Activated naive CD4-positive, alpha-beta T cell treated with anti-CD3 and anti-CD28 coated beads, Interleukin-2, amount 50 U/mL, for 72 hours (primary cell): Measurements from ENCODE around the gene PRR19. TPM values are rescaled to one million over a fixed set of nuclear protein-coding genes. Genes with fewer than 3 reads are reported as not detected.

Experiments
- ATAC-seq, 2 donors: fragments of 150-1000 bp; cut with Tn5 transposase; 2 replicates each; pipeline ENCODE4 v1.10.0; 2021; ENCODE audit warnings: mild to moderate bottlenecking in 2 of 2, moderate library complexity in 2 of 2
- DNase-seq, 2 donors: peaks; one replicate each; pipeline ENCODE4 v3.0.0; 2021 to 2022; ENCODE audit warnings: low spot score in 2 of 2
- H3K27ac Mint-ChIP-seq, 2 donors: one replicate each; pipeline ENCODE4 v1.8.0; 2022; ENCODE audit warnings: mild to moderate bottlenecking in 2 of 2, mixed read lengths in 2 of 2
- H3K36me3 Mint-ChIP-seq, 2 donors: one replicate each; pipeline ENCODE4 v1.8.0; 2022; ENCODE audit warnings: mixed read lengths in 2 of 2
- H3K9me3 Mint-ChIP-seq, 2 donors: one replicate each; pipeline ENCODE4 v1.8.0; 2022; ENCODE audit warnings: mixed read lengths in 2 of 2
- total RNA-seq, 2 donors: library from RNA; stranded (reverse); gene quantifications; one replicate each; pipeline ENCODE4 v1.2.3, GENCODE V29; 2022

Gene PRR19
- total RNA-seq, 2 donors from 2014 or later = 0.93 to 1.6 TPM

DNA sequence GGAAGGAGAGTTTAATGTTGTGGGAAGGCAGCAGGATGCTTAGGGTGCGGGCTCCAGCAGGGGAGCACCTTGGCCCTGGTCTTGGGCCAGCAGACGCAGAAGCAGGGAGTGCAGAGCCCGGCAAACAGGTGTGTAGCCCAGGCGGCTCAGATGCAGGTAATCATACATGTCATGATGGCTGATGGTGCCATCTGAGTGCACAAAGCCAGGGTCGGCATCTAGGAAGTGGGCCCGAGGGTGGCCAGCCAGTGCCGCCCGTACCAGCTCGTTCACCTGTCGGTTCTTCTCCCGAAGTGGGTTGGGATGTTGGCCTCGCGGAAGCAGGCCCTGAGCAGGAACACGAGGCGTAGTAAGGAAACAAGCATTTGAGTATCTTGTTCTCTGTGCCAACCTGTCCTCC is 4.9 kb upstream of the PRR19 start:
- Mint-ChIP-seq H3K36me3 (peaks cover 5% of the 10 kb centered on the region in 2 donors), H3K9me3 (no peaks in the 10 kb centered on the region), H3K27ac (peak overlapping the region; percentile 26 to 94)
- ATAC-seq (no peak), DNase-seq (no peak)

DNA sequence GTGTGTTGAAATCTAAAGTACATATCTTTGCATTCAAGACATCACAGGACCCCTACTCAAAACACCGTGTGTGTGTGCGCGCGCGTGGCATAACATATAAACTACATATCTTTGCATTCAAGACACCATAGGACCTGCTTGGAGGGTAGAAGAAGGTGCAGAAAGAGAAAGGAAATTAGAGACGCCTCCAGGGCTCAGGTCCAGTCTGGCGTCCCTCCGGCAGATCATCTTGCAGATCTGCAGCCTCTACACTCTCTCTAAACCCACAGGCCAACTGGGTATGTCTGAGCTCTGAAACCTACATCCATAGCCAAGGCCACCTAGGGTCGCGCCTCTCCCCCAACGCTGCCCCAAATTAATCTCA is 1.2 kb downstream of the PRR19 start:
- DNase-seq = no peak
- Mint-ChIP-seq H3K27ac (peak overlapping the region; percentile 37 to 90), H3K36me3 (peaks cover 0 to 8% of the 10 kb centered on the region in 2 donors), H3K9me3 (no peaks in the 10 kb centered on the region)
- ATAC-seq = no peak

DNA sequence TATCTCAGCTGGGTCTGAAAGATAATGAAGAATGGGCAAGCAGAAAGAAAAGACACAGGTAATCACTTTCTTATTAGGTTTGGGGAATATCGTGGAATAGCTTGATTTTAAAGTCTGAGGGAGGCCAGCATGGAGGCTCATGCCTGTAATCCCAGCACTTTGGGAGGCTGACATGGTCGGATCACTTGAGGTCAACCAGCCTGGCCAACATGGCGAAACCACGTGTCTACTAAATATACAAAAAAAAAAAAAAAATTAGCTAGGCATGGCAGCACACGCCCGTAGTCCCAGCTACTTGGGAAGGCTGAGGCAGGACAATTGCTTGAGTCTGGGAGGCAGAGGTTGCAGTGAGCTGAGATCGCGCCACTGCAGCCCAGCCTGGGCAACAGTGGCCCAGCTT is 1.9 kb downstream of the PRR19 start:
- DNase-seq (no peak), ATAC-seq (no peak)
- peaks cover 0 to 8% of the 10 kb centered on the region in 2 donors for H3K36me3 Mint-ChIP-seq
- H3K27ac Mint-ChIP-seq = peak overlapping the region; percentile 50 to 90
- no peaks in the 10 kb centered on the region for H3K9me3 Mint-ChIP-seq

DNA sequence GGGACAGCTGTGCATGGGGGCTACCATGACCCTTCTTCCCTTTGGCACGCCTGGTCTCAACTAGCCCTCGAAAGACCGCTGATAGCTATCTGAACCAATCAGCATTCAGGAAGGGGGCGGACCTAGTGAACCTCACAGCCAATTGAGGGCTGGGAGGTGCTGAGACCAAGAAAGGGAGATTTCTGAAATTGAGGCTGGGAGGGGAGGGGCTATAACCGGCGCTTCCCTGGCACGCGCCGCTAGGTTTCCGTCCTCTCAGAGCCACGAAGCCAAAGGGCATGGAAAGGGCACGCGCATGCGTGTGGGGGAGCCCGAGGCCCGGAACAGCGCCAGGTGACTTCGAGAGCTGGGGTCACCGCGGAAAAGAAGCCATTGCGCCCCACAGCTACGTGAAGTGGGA is 4.7 kb downstream of the PRR19 start:
- ATAC-seq = no peak
- H3K27ac Mint-ChIP-seq = no peak overlapping the region
- H3K9me3 Mint-ChIP-seq = no peaks in the 10 kb centered on the region
- H3K36me3 Mint-ChIP-seq = peaks cover 0 to 7% of the 10 kb centered on the region in 2 donors
- no peak for DNase-seq

DNA sequence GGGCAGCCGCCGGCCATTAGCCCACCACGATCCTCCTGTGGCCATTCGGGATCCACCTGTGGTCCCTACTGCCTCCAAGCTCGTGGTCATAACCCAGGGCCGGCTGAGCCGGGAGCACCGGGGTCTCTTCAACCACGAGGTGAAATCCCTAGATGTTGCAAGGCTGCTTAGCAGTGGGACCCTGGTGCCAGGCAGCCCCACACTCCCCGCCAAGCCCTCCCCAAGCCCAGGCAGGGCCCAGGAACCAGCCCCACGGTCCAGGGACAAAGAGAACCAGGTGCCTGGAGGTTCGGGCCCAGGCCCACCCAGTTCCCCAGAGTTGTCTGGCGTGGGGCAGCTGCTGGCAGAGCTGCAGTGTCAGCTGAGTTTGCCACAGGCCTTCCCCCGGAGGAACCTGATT is 7.8 kb downstream of the PRR19 start:
- H3K27ac Mint-ChIP-seq = no peak overlapping the region
- H3K9me3 Mint-ChIP-seq = no peaks in the 10 kb centered on the region
- DNase-seq (no peak), ATAC-seq (no peak)
- H3K36me3 Mint-ChIP-seq = no peaks in the 10 kb centered on the region

DNA sequence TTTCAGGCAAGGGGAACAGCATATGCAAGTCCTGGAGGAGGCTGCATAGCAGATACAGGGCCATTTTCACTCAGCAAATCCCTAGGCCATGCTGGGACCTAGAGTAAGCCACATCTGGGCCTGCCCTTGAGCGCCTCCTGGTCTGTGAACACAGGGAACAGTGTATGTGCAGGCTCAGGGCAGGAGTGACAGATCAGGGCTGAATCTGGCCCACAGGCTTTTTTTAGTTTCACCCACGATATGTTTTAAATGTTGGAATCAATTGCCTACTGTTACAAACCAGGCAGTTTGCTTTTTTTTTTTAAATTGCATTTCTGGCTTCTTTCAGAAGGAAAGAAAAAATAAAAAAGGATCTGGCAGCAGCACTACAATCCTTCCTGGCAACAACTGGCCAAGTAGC is 9.7 kb downstream of the PRR19 start:
- no peak for DNase-seq
- no peak overlapping the region for H3K27ac Mint-ChIP-seq
- H3K36me3 Mint-ChIP-seq = no peaks in the 10 kb centered on the region
- no peaks in the 10 kb centered on the region for H3K9me3 Mint-ChIP-seq
- ATAC-seq = no peak

DNA sequence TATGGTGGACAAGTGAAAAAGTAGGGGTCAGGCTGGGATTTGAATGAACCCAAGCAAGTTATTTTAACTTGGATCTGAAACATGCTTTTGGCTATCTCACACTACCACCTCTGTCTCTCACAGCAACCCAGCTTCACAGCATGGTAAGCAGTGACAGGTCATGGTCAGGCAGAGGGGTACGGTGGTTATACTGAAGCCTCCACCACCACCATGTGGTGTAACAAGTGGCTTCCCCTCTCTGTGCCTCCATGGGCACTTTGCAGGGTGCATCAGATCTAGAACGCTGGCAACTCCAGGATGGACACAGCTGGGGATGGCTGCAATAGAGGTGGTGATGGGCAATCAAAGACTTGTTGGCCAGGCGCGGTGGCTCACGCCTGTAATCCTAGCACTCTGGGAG is 10.4 kb downstream of the PRR19 start:
- Mint-ChIP-seq H3K27ac (no peak overlapping the region), H3K9me3 (no peaks in the 10 kb centered on the region), H3K36me3 (no peaks in the 10 kb centered on the region)
- DNase-seq (no peak), ATAC-seq (no peak)

DNA sequence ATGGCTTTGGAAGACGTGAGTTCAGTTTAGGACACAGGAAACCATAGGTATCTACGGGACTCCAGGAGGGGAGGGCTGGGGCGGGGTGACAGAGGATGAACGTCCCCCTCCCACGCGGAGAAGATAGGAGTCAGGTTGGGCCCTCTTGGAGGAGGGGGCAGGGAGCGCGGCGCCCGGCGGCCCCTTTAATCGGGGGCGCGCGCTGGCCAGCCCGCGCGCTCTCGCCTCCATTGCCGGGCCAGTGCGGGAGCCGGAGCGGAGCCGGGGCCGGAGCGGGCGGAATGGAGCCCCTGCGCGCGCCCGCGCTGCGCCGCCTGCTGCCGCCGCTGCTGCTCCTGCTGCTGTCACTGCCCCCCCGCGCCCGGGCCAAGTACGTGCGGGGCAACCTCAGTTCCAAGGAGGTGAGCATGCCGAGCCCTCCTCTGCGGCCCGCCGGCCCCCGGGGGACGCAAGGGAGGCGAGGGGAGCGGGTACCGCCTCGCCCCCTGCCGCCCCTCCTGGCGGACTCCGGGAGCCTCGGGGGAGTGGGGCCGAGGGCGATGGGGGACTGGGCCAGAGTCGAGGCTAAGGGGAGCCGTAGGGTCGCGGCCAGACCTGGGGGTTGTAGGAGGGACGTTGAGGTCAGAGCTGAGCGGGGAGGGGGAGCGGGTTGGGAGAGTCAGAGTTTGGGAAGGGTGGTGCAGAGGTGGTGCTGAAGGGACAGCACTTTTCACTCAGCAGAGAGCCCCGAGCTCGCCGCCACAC is 11.3 kb downstream of the PRR19 start, which contains the start of gene TMEM145:
TMEM145 (plus strand) TSS at position 214 of the 744 bp plus-strand sequence; CDS start at position 282, 68 bp downstream.
- ATAC-seq = peak; percentile 64 to 82
- H3K27ac Mint-ChIP-seq = no peak within 1 kb of the TSS
- H3K36me3 Mint-ChIP-seq = no peaks in the 10 kb centered on the region
- peak in 1 of 2 donors; percentile 56 for DNase-seq
- no peaks in the 10 kb centered on the region for H3K9me3 Mint-ChIP-seq

DNA sequence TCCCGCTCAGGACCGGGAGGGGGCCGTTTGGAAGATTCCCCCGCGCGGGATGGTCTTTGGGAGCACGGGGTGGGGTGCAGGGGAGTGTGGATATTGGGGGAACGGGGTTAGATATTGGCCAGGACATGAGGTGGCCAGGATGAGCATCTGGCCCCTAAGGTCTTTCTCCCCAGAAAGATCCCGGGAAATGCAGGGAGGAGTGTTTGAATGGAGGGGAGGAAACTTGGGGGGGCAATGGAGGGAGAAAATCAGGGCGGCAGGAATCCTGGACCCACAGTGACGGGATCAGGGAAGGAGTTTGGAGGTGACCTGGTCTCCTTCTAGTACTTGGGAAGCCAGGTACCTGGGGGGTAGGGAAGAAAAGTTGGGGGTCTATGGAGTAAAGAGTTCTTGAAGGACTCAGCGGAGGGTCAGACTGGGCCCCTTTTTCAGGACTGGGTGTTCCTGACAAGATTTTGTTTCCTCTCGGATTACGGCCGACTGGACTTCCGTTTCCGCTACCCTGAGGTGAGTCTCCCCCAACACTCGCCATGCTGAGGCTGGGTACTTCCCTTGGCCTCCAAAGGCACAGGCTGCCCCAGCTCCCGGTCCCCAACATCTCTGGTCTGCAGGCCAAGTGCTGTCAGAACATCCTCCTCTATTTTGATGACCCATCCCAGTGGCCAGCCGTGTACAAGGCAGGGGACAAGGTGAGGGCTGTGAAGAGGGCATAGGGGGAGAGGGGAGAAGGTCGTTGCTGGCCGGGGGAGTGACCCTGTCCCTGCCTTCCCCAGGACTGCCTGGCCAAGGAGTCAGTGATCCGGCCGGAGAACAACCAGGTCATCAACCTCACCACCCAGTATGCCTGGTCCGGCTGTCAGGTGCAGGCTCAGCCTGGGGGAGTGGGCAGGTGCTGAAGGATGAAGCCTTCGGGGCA is 12.2 kb downstream of the PRR19 start:
- H3K36me3 Mint-ChIP-seq = no peaks in the 10 kb centered on the region
- no peak for DNase-seq
- ATAC-seq = no peak
- no peak overlapping the region for H3K27ac Mint-ChIP-seq
- no peaks in the 10 kb centered on the region for H3K9me3 Mint-ChIP-seq

DNA sequence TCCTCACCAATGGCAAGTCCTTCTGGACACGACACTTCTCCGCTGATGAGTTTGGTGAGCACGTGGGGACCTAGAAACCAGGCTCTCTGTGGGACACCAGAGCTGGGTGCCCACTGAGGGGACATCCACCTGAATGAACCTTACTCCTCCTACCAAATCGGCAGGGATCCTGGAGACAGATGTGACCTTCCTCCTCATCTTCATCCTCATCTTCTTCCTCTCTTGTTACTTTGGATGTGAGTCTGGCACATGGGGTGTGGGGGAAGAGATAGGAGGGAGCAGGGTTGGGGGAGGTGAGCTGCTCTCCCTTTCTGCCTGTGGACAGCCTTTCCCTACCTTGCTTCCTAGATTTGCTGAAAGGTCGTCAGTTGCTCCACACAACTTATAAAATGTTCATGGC is 13.1 kb downstream of the PRR19 start:
- ATAC-seq (no peak), DNase-seq (no peak)
- Mint-ChIP-seq H3K9me3 (no peaks in the 10 kb centered on the region), H3K27ac (no peak overlapping the region), H3K36me3 (no peaks in the 10 kb centered on the region)

DNA sequence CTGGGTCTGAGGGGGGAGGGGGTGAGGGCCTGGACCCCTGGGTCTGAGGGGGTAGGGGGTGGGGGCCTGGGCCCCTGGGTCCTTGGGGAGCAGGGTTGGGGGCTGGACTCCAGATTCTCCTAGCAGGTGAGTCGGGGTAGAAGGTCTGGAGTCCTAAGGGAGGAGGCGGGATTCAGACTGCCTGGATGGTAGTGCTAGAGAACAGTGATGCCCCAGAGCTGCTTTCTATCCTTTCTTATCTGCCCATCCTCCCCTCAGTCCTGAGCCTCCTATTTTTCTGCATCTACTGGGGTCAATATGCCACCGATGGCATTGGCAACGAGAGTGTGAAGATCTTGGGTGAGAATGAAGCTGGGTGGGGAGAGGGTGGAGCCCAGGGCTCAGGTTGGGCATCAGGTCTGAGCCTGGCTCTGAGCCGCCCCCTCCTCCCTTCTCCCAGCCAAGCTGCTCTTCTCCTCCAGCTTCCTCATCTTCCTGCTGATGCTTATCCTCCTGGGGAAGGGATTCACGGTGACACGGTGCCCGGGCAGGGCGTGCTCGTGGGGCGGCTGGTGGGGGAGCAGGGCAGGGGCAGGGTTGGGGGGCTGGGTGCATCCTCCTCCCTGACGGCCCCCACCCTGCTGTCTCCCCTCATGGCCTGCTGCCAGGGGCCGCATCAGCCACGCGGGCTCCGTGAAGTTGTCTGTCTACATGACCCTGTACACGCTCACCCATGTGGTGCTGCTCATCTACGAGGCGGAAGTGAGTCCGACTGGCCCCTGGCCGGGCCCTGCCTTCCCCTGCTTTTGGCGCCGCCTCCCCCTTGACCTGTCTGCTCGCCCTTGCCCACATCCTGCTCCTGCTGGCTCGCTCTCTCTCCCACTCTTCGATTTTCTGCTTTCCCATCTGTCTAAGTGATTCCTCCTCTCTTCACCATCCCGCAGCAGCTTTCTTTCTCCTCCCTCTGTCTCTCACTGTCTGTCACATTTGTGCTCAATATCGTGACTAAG is 14.6 kb downstream of the PRR19 start:
- Mint-ChIP-seq H3K9me3 (no peaks in the 10 kb centered on the region), H3K27ac (peak overlapping the region in 1 of 2 donors; percentile 4), H3K36me3 (no peaks in the 10 kb centered on the region)
- ATAC-seq = peak in 1 of 2 donors; percentile 73
- DNase-seq = no peak

DNA sequence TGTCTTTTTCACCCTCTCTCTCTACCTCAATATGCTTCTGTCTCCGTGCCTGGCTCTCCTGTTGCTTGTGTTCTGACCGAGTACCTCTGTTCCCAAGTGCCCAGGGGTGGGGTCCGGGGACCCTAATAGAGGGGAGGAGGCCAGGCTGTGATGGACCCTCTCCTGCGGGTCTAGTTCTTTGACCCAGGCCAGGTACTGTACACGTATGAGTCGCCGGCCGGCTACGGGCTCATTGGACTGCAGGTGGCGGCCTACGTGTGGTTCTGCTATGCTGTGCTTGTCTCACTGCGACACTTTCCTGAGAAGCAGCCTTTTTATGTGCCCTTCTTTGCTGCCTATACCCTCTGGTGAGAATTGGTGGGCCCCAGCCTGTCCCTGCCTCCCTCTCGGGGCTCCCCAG is 15.6 kb downstream of the PRR19 start:
- ATAC-seq (no peak), DNase-seq (no peak)
- H3K36me3 Mint-ChIP-seq = no peaks in the 10 kb centered on the region
- no peaks in the 10 kb centered on the region for H3K9me3 Mint-ChIP-seq
- peak overlapping the region in 1 of 2 donors; percentile 4 for H3K27ac Mint-ChIP-seq

DNA sequence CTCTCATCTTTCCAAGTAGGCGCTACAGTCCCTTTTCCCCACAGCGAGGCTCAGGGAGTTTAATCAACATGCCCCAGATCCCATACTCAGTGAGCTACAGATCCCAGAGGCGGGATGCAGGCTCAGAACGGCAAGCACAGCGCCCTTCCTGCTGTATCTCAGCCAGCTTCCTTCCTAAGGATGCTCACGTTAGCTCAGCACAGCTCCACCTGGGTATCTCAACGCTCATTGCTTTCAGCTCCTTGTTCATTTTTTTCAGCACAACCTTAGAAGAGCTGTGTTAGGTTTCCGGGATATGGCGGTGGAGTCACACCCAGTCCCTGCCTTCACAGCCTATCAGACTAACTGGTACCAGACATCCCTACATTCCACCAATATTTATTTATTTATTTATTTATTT is 20.4 kb downstream of the PRR19 start:
- Mint-ChIP-seq H3K27ac (no peak overlapping the region), H3K36me3 (peaks cover 5% of the 10 kb centered on the region in 2 donors), H3K9me3 (no peaks in the 10 kb centered on the region)
- no peak for DNase-seq
- no peak for ATAC-seq

DNA sequence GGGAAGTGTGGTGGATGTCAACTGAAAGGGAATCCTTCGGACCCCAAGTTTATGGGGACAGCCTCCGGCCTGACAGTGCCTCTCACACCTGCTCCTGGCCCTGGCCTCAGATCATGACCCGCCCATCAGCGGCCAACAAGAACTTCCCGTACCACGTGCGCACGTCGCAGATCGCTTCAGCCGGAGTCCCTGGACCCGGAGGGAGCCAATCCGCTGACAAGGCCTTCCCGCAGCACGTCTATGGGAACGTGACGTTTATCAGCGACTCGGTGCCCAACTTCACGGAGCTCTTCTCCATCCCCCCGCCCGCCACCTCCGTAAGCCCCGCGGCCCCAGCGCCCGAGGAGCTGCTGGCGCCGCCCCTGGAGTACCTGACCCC is 21.5 kb downstream of the PRR19 start:
- H3K9me3 Mint-ChIP-seq = no peaks in the 10 kb centered on the region
- H3K36me3 Mint-ChIP-seq = peaks cover 5% of the 10 kb centered on the region in 2 donors
- ATAC-seq (no peak), DNase-seq (no peak)
- no peak overlapping the region for H3K27ac Mint-ChIP-seq

DNA sequence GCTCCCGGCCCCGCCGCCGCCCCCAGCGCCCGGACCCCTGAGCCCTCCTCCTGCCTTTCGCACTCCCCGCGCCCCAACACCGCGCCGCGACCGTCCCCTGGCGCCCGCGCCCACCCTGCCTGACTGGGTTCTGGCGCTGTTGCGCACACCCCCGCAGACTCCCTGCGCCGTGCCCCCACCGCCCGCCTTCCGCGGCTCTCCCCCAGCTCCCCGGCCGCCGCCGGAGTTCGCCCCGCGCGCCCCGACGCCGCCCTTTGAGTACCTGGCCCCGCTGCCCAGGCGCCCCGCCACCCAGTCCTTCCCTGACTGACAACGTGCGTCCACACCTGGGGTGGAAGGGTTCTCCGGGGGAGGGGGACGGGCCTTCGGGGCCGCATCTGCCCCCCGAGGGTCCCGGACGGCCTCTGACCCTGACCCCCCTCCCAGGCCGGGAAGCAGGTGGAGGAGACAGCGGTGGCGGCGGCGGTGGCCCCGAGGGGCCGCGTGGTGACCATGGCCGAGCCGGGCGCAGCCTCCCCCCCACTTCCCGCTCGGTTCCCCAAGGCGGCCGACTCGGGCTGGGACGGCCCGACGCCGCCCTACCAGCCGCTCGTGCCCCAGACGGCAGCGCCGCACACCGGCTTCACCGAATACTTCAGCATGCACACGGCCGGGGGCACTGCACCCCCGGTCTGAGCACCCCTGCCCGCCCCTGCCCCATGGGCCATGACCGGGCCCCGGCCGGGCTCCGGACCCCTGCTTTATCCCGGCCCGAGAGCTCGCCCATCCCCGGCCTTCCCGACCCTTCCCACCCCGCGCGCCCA is 22.1 kb downstream of the PRR19 start:
- DNase-seq = peak in 1 of 2 donors; percentile 42
- no peak for ATAC-seq
- Mint-ChIP-seq H3K27ac (no peak overlapping the region), H3K9me3 (no peaks in the 10 kb centered on the region), H3K36me3 (peaks cover 5% of the 10 kb centered on the region in 2 donors)
